CD4-positive, alpha-beta T cell treated with Interferon alpha-2 for 1 hour (primary cell): ENCODE results near the gene NOTCH2.
"Not testable (repeated sequence)": the region's sequence is repeated elsewhere in the genome, so short reads cannot be mapped to it uniquely, and the experiment has no call there.

ENCODE experiments used
- DNase-seq, 2 donors: peaks; one replicate each; pipeline ENCODE4 v3.0.0-alpha.2; 2020 to 2022

The NOTCH2 gene

DNA sequence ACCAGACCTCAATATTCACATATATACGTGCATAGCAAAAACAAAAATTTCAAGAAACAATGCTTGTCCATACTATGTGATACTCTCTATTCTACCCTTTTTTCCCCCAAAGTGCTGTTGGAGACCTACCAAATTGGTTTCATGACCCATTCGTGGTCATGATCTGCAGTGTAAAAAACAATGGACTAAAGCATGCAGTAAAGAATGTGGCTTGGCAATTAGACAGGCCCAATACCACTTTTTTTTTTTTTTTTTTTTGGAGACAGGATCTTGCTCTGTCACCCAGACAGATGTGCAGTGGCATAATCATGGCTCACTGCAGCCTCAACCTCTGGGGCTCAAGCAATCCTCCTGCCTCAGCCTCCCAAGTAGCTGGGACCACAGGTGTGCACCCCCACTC, 21.3 kb downstream of the NOTCH2 start:
- DNase-seq, result not testable (repeated sequence)

DNA sequence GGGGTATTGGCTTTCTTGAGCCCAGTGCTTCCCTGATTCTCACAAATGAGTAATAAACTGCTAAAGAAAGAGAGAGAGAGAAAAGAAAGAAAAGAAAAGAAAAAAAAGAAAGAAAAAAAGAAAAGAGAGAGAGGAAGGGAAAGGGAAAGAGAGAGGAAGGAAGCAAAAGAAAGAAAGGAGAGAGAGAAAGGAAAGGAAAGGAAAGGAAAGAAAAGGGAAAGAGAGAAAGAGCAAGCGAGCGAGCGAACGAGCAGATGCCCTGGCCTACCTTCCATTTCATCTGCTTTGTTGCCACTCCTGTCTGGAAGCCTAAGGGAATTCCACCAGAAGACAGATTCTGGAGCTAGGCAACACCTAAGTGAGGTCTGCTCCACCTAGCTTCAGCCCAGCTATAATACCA, 27.7 kb downstream of the NOTCH2 start:
- DNase-seq, result not testable (repeated sequence)

DNA sequence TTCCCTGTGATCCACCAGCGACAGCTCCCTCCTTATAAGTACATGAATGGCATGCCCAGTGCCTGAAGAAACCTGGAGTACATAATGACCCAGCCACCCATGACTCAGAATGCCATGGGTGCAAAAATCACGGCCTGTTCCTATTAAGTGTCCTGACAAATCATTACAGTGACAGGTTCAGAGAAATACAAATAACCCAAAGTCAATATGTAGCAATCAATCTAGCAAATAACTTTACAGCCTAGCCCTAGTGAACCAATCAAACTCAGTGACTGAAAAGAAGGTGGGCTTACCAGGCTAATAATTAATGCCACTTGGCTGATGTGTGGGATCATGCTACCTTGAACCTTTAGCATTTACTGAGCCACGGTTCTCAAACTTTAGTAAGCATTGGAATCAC, 37.2 kb downstream of the NOTCH2 start:
- DNase-seq, result not testable (repeated sequence)

DNA sequence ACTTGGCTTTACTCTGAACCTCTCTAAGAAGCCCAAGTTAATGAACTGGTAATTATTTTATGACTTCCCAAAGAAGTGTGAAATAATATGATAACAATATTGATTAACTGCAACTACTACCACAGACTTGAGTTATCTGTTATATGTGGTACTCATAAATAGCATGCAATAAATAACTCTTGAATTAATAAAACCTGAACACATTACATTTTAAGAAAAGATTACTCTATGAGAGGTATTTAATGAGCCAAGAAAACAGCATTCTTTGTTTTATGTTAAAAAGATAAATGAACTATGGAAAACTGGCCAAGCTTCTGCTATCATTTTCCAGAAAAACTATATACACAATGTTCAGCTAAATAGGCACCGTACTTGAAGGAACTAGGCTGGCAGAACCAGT, 45.7 kb downstream of the NOTCH2 start:
- DNase-seq, result not testable (repeated sequence)

DNA sequence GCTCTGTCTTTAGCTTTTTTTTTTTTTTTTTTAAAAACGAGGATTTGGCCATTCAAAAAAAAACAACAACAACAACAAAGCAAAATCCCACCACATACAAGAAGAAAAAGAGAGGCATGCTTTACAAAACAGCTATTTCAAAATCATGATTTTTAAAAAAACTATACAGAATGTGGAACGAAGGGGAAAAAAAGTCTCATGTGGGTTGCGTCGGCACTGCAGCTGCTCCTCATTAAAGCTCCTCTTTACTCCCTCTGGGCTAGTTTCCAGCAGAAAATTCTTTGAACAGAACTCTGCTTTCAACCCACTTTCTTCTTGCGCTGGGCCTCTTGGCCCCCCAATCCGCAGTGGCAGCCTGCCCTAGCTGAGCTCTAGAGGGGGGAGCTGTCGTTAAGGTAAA, 54.5 kb downstream of the NOTCH2 start:
- DNase-seq, result not testable (repeated sequence)

DNA sequence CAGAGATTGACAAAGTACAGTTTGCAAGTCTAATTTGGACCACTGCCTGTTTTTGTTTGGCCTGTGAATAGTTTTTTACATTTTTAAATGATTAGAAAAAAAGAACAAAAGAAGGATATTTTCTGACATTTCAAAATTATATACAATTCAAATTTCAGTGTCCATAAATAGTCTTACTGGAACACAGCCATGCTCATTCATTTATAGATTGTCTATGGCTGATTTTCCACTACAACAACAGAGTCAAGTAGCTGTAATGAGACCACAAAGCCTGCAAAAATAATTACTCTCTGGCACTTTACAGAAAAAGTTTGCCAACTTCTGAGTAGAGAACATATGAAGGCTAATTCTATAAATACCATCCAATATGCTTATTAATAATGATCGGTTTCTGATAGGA, 61.1 kb downstream of the NOTCH2 start:
- not testable (repeated sequence) for DNase-seq

DNA sequence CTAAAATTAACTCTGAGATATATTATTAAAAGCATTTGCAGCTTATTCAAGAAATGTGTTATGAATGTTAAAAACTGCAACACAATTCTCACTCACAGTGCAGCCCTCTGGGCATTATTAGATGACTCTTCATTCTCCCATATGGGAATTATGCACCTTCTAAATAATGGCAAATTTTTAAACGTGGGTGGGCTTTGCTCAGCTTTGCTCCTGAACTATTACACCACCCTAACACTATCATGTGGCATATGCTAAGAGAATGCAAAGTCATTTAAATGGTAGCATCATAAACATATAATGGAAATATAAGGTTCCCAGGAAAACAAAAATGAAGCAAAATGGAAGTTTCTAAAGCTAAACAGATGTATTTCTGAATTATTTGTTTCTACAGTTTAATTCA, 61.6 kb downstream of the NOTCH2 start:
- not testable (repeated sequence) for DNase-seq

DNA sequence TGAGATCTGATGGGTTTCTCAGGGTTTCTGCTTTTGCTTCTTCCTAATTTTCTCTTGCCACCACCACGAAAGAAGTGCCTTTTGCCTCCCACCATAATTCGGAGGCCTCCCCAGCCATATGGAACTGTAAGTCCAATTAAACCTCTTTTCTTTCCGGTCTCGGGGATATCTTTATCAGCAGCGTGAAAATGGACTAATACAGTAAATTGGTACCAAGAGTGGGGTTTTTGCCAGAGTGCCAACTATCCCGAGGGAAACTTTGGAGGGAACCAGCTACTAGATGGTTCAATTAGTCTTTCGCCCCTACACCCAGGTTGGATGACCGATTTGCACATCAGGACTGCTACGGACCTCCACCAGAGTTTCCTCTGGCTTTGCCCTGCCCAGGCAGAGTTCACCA, 68.4 kb downstream of the NOTCH2 start:
- DNase-seq, result not testable (repeated sequence)

DNA sequence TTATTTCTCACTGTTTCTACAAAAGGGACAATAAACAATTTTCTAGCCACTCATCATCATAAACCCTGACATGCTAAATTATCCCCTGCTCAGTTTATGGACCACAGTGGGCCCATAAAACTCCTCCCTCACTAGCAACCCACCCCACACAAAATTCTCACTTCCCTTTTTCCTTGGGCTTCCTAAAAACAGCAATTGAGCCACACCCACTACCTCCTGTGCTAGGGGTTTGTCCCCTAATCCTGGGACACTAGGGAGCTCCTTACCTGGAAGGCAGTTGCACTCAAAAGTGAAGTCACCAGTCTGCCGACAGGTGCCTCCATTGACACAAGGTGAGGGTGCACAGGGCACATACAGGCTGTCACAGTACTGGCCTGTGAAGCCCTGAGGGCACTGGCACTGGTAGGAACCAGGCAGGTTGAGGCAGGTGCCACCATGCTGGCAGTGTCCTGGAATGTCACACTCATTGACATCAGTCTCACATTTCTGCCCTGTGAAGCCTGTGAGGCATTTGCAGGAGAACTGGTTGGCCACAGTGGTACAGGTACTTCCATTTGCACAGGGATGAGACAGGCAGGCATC, 72.6 kb downstream of the NOTCH2 start:
- DNase-seq, result not testable (repeated sequence)

DNA sequence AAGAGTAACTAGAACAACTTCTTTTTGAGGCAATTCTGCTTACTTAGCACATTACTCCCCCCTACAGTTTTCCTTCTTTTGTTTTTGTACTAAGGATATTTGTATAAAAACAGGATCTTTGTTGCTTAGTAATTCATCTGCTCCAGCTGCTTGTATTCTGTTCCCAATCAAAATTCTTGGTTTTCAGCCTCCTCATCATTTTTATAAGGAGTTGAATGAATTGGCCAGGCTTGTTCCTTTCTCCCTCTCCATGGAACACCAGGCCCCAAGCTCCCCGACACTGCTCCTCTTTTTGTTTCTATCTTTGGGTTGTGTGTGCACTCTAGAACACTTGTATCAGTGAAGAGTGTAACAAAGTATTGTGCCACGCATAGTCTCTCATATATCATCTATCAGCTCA, 73.5 kb downstream of the NOTCH2 start:
- not testable (repeated sequence) for DNase-seq

DNA sequence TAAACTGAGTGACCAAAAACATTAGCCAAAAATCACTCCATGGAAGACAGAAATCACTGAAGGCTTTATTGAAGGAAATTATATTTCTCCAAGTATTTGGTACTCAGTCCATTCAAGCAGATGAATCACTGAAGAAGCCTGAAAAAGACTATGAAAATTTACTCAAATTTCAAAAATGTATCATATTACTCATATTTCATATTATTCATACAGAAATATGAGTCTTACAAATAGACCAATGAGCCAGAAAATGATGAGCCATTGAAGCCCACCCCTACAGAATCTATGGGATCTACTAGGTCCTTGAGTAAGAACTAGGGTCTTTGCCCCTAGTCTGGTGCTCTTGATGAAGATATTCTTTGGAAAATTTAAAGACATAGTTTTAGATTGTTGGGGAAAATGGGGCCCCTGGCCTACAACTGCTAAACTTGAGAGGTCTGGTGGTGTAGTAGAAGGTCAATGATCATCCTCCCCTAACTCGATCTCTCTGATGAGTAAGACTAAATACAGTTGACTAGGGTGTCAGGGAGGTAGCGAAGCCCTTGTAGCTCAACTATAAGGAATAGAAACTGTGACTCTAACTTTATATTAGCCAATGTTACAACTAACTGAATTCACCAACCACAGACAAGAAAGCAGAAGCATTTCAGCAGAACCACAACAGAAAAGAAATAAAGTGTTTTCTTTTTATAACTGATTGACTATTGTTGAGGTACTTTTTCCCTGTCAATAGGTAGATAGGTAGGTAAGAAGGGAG, 81.0 kb downstream of the NOTCH2 start:
- DNase-seq, result peak in 1 of 2 donors; percentile 12

DNA sequence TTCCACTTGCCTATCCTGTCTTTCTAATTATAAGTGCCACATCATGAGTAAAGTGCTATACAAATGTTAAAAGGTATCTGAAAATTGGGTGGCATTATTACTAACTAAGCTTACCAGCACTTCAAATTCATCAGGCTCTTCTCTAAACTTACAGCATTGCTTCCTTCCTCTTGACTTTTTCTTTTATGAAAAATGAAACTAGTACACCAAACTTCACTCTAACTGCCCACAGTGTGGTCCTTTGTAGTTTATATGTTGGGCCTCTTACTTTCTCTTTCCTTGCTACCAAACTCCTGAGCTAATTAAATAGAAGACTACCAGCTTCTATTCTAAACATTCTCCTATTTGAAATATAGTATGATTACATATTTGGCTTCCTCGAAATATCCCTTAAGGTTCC, 81.8 kb downstream of the NOTCH2 start:
- peak in 1 of 2 donors; percentile 25 for DNase-seq

DNA sequence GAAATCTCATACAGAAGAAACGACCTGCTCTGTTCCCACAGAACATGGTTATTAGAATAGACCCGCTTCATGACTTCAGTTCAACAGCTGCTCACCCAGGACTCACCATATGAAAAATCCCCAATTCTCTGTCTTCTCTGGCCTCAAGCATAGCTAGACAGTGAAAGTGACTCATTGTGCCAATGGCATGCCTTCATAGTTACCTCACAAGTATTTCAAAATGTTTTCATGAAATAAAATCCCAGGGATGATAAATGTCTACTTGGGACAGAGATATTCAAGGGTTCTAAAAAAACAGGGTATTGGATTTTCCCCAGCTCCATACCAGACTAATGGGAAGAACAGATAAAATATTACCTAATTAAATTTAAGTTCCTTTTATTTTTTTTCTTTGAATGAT, 82.3 kb downstream of the NOTCH2 start:
- DNase-seq, result peak in 1 of 2 donors; percentile 21

DNA sequence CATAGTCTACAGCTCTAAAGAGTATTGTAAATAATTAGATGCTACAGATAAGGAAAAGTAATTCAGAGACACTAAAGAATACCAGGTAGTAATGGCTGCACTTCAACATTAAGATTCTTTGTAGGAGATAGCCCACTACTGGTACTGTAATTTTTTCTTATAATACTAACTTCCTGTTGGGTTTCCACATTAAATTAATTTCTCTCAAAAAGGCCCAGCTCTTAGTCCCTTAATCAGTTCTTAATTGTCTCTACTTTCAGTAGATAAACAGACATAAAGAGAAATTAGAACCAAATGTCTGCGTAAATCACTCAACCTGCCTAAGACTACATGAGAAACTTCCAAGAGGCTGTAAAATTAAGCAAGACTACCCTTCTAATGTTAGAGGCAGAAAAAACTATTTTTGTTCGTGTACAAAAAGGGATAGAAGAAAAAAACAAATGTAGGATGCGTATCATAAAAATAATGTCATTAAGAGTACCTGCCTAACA, 83.4 kb downstream of the NOTCH2 start:
- DNase-seq, result no peak

DNA sequence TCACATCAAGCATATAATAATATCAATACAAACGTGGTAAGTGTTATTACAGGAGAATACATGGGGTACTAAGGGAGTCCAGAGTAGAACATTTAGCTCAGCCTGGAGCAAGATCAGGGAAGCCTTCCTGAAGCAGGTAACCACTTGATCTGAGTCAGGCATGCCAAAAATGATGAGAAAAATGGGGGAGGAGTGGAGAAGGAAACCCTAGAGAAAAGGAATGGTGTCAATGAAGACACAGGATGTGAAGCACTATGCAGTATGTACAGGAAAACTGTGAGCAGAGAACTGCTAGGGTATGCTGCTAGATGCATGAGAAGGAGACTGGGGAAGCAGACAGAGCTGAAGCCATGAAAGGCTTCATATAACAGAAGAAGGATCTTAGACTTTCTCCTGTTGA, 84.7 kb downstream of the NOTCH2 start:
- DNase-seq, result no peak

DNA sequence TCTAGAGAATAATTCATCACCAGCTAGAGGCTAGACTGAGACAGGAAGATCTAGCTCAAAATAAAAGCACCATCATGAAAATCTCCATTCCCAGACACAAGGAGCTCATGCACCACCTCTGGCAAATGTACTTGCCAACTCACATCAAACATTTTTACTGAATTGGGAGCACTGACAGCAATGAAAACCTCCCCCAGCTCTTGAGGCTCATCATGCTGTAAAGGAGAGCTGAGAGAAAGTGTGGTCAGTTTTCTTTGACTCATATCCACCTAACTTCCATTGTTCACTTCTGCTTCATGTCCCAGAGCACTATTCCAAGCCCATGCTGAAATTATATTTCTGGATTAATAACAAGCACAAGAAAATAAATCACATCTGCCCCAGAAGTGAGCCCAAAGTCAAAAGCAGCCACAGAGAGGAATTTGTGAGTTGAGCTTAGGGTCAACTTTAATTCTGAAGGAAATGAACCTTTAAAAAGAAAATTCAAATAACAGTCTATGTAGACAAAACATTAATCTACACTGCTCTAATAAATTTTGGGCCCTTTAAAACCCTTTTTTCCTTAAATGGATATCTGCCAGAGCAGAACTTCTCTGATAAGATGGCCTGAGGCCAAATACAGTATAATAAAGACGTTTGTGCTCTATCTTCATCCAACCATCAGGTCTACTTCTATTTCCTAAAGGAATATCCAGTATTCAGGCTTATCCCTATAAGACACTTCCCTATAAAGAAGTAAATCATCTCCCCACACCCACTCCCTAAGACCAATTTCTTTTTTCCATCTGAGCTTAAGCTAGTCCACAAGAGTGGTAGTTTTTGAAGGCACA, 87.3 kb downstream of the NOTCH2 start:
- DNase-seq, result no peak

DNA sequence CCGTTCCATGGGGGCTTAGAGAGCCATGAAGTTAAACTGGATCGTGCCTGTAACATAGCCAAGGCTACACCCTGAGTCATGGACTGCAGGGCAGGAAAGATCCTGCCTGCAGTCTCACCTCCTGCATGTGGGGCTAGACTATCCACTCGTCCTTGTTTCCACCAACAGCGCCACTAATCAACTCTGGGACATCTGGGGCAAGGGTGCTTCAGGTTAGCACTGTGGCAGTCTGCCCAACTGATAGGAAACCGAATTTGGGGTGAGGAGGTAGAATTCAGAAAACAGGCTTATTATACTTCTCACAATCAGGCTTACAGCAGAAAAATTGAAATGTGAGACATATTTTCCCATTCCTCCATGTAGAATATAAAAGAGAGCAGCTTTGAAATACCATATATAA, 88.0 kb downstream of the NOTCH2 start:
- DNase-seq, result no peak

DNA sequence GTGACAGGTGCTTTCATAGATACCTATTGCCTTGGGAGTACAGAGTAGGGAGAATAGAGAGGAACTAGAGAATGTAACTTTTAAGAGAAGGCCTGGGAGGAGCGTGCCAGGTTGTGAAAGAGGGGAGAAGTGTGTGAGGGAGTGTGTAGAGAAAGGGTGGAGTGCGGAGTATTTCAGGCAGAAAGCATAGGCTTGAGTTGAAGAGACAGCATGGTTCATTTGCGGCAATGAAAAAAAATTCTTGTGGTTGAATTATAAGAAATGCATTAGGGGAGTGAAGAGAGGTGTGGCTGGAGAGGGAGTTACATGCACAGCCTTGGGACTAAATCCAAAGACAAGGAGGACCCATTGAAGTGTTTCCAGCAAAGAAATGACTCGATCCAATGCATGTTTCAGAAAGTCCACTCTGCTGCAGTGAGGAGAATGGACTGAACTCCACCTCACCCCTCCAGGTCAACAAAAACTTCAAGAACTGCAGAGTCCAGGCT, 91.4 kb downstream of the NOTCH2 start:
- no peak for DNase-seq

DNA sequence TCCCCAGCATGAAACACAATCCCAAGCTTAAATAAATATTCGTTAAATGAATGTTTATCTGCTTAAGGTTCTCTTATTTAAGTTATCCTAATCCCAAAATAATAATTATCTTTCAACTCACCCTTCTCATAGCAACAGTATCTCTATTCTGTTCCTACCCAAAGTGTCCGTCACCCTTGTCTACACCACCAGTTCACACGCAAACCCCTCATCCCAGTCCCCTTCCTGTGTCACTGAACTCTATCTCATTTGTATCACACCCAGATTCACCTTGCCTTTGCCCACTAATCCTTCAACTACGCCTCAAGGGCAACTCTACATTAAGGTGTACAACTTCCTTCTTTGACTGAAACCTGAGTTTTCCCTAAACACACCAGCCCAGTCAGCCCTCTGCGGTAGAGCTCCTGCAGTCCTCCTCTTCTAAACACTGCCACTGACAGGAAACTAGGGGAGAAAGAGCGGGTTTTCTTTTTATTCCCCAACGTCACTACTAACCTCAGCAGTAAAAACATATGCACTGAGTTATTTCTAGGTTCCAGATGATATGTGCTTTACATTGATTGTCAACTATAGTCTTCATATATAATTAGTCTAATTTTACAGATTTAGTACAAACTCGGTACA, 92.2 kb downstream of the NOTCH2 start:
- not testable (repeated sequence) for DNase-seq

DNA sequence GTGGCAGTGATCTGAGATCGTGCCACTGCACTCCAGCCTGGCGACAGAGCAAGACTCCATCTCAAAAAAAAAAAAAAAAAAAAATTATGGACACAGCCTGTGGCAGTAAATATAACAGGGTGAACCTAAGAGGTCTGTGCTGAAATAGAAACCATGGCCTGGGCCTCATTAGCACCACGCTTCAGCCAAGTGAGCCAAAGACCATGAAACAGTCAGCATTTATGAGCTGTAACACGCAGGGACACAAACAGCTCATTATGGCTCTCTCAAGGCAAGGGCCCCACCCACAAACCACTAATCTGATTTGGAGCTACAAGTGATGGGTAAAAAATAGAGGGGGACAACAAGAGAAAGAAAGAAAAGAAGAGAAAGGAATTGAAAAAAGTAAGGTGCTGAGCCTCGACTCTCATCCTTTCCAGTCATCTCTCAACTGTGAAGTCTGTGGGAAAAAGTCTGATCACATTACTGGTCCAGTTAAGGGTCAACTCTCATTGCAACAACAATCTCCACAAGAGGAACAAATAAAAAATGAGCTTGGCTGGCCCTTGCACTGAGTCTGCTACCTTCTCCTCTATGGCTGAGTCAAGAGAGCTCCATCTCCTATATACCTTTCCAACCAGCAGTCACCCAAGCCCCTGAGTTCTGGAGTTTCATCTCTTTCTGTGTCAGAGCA, 93.7 kb downstream of the NOTCH2 start:
- DNase-seq, result not testable (repeated sequence)

DNA sequence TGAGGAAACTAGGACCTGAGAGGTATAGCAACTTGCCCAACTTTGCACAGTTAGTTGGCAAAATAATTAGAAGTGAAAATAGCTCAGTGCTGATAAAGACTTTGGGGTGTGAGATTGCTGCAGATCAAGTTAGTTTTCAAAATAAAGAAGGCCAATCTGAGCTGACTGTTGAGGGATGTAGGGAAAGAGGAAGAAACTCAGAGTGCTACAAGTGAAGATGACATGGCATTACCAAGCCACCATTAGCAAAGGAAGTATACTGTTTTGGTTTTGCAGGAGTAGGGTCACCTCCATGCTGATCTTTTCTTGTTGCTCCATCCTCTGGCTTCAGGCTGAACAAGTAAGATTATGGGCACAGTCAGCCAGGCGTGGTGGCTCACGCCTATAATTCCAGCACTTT, 94.5 kb downstream of the NOTCH2 start:
- DNase-seq, result no peak

DNA sequence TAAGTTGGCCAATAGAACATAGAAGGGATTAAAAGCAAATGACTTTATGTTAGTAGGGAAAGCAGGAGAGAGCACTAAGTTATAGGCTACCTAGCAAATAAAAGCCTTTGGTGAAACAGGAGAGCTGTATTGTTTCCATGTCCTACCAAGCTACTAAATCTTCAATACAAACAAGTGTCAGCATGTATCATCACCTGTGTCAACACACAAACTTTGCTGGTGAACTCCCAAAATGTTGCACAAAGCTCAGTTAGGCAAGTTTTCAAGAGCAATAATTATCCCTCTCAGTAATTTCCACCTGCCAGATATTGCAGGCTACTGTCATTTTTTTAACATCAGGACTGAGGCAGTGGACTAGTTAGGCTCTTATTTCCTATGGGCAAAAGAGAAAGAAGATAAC, 95.4 kb downstream of the NOTCH2 start:
- no peak for DNase-seq
